Nephron (organoid): ENCODE data around the gene PLIN5.

ENCODE experiments used
- H3K27ac Mint-ChIP-seq, 3 experiments: 2 replicates each; pipeline ENCODE4 v1.8.0; 2020; ENCODE audit warnings: mixed read lengths in 3 of 3, mild to moderate bottlenecking in 2 of 3, moderate library complexity in 1 of 3
- H3K27me3 Mint-ChIP-seq: 2 replicates; pipeline ENCODE4 v1.8.0; 2021; ENCODE audit warnings: low read depth, mild to moderate bottlenecking, moderate library complexity, mixed read lengths
- H3K36me3 Mint-ChIP-seq: 2 replicates; pipeline ENCODE4 v1.8.0; 2020; ENCODE audit warnings: low read depth, mixed read lengths
- H3K4me1 Mint-ChIP-seq: 2 replicates; pipeline ENCODE4 v1.8.0; 2020; ENCODE audit warnings: mixed read lengths
- H3K4me3 Mint-ChIP-seq, 3 experiments: 2 replicates each; pipeline ENCODE4 v1.8.0; 2020; ENCODE audit warnings: mild to moderate bottlenecking in 3 of 3, mixed read lengths in 3 of 3, moderate library complexity in 2 of 3
- H3K9me3 Mint-ChIP-seq: 2 replicates; pipeline ENCODE4 v1.8.0; 2020; ENCODE audit warnings: mixed read lengths
- CTCF ChIP-seq, 3 experiments: fragments of 200-600 bp; sonication (generic); IDR thresholded peaks; one replicate each; pipeline ENCODE4 v1.5.0; 2021; ENCODE audit warnings: antibody characterized with exemption in 3 of 3; ENCODE audit not compliant: unreplicated experiment in 3 of 3

PLIN5 gene

GRCh38 chr19:4493929-4494690 lies 40.9 kb downstream of the PLIN5 start:
- Mint-ChIP-seq H3K27me3 (no peaks in the 10 kb centered on the region), H3K4me3 (no peak overlapping the region), H3K27ac (no peak overlapping the region), H3K36me3 (peaks cover 24% of the 10 kb centered on the region), H3K4me1 (no peaks in the 10 kb centered on the region), H3K9me3 (no peaks in the 10 kb centered on the region)
- no peak for TF ChIP-seq CTCF (IDR thresholded peaks at IDR 0.05; ENCODE audit: unreplicated experiment in 3 of 3)

GRCh38 chr19:4493104-4493928 lies 41.7 kb downstream of the PLIN5 start:
- Mint-ChIP-seq H3K4me3 (no peak overlapping the region), H3K9me3 (no peaks in the 10 kb centered on the region), H3K4me1 (no peaks in the 10 kb centered on the region), H3K36me3 (peaks cover 28% of the 10 kb centered on the region), H3K27me3 (no peaks in the 10 kb centered on the region), H3K27ac (no peak overlapping the region)
- TF ChIP-seq CTCF (IDR thresholded peaks at IDR 0.05; ENCODE audit: unreplicated experiment in 3 of 3) = no peak

- peaks cover 30% of the 10 kb centered on the region for H3K36me3 Mint-ChIP-seq
- H3K27me3 Mint-ChIP-seq = peaks cover 1% of the 10 kb centered on the region
- no peaks in the 10 kb centered on the region for H3K4me1 Mint-ChIP-seq
- H3K9me3 Mint-ChIP-seq = no peaks in the 10 kb centered on the region
- TF ChIP-seq CTCF (IDR thresholded peaks at IDR 0.05; ENCODE audit: unreplicated experiment in 3 of 3) = no peak
- H3K4me3 Mint-ChIP-seq = no peak overlapping the region
- H3K27ac Mint-ChIP-seq = no peak overlapping the region
Observed at GRCh38 chr19:4492337-4493103, 42.5 kb downstream of the PLIN5 start.

GRCh38 chr19:4491446-4491845 lies 43.6 kb downstream of the PLIN5 start:
- Mint-ChIP-seq H3K36me3 (peaks cover 40% of the 10 kb centered on the region), H3K4me1 (no peaks in the 10 kb centered on the region), H3K27ac (no peak overlapping the region), H3K27me3 (peaks cover 3% of the 10 kb centered on the region), H3K4me3 (no peak overlapping the region), H3K9me3 (no peaks in the 10 kb centered on the region)
- no peak for TF ChIP-seq CTCF (IDR thresholded peaks at IDR 0.05; ENCODE audit: unreplicated experiment in 3 of 3)

- peaks cover 3% of the 10 kb centered on the region for H3K27me3 Mint-ChIP-seq
- H3K27ac Mint-ChIP-seq = no peak overlapping the region
- H3K36me3 Mint-ChIP-seq = peaks cover 44% of the 10 kb centered on the region
- TF ChIP-seq CTCF (IDR thresholded peaks at IDR 0.05; ENCODE audit: unreplicated experiment in 3 of 3) = no peak
- no peak overlapping the region for H3K4me3 Mint-ChIP-seq
- no peaks in the 10 kb centered on the region for H3K4me1 Mint-ChIP-seq
- H3K9me3 Mint-ChIP-seq = no peaks in the 10 kb centered on the region
Observed at GRCh38 chr19:4488496-4488895, 46.5 kb downstream of the PLIN5 start.
